ENCODE data around the gene RCAN1. TPM values are rescaled to one million over a fixed set of nuclear protein-coding genes. Genes with fewer than 3 reads are reported as not detected.
"Not testable (repeated sequence)": the region's sequence is repeated elsewhere in the genome, so short reads cannot be mapped to it uniquely, and the experiment has no call there.

RCAN1 gene
- total RNA-seq, 1 donor from 2014 or later: 61.5 TPM

- Mint-ChIP-seq H3K27ac (ENCODE audit: unreplicated experiment) (peak overlapping the region; percentile 28), H3K9me3 (ENCODE audit: unreplicated experiment) (peaks cover 10% of the 10 kb centered on the region), H3K36me3 (ENCODE audit: unreplicated experiment) (no peaks in the 10 kb centered on the region), H3K27me3 (ENCODE audit: unreplicated experiment) (no peaks in the 10 kb centered on the region), H3K4me3 (ENCODE audit: unreplicated experiment) (no peak overlapping the region), H3K4me1 (ENCODE audit: unreplicated experiment) (peaks cover 24% of the 10 kb centered on the region)
- no peak for DNase-seq (ENCODE audit: extremely low spot score, unreplicated experiment)
- TF ChIP-seq CTCF (IDR thresholded peaks at IDR 0.05): no peak
Observed at GRCh38 chr21:34559089-34559631, 55.8 kb downstream of the RCAN1 start.

GRCh38 chr21:34558166-34558565 is 56.7 kb downstream of the RCAN1 start:
- Mint-ChIP-seq H3K36me3 (ENCODE audit: unreplicated experiment) (no peaks in the 10 kb centered on the region), H3K9me3 (ENCODE audit: unreplicated experiment) (peaks cover 10% of the 10 kb centered on the region)

GRCh38 chr21:34557261-34557660 is 57.7 kb downstream of the RCAN1 start:
- no peak for TF ChIP-seq CTCF (IDR thresholded peaks at IDR 0.05)
- DNase-seq (ENCODE audit: extremely low spot score, unreplicated experiment): no peak
- H3K27me3 Mint-ChIP-seq (ENCODE audit: unreplicated experiment): no peaks in the 10 kb centered on the region
- peaks cover 42% of the 10 kb centered on the region for H3K4me1 Mint-ChIP-seq (ENCODE audit: unreplicated experiment)
- no peak overlapping the region for H3K4me3 Mint-ChIP-seq (ENCODE audit: unreplicated experiment)
- no peaks in the 10 kb centered on the region for H3K36me3 Mint-ChIP-seq (ENCODE audit: unreplicated experiment)
- H3K27ac Mint-ChIP-seq (ENCODE audit: unreplicated experiment): no peak overlapping the region
- peaks cover 10% of the 10 kb centered on the region for H3K9me3 Mint-ChIP-seq (ENCODE audit: unreplicated experiment)

More at GRCh38 chr21:34558166-34558565, 56.7 kb downstream of the RCAN1 start:
- H3K27ac Mint-ChIP-seq (ENCODE audit: unreplicated experiment): no peak overlapping the region
- TF ChIP-seq CTCF (IDR thresholded peaks at IDR 0.05): no peak
- DNase-seq (ENCODE audit: extremely low spot score, unreplicated experiment): no peak
- no peak overlapping the region for H3K4me3 Mint-ChIP-seq (ENCODE audit: unreplicated experiment)
- H3K4me1 Mint-ChIP-seq (ENCODE audit: unreplicated experiment): peaks cover 33% of the 10 kb centered on the region
- no peaks in the 10 kb centered on the region for H3K27me3 Mint-ChIP-seq (ENCODE audit: unreplicated experiment)

GRCh38 chr21:34554670-34555069 is 60.2 kb downstream of the RCAN1 start:
- not testable (repeated sequence) for H3K27me3 Mint-ChIP-seq (ENCODE audit: unreplicated experiment); H3K4me3 Mint-ChIP-seq (ENCODE audit: unreplicated experiment); H3K36me3 Mint-ChIP-seq (ENCODE audit: unreplicated experiment); DNase-seq (ENCODE audit: extremely low spot score, unreplicated experiment); H3K9me3 Mint-ChIP-seq (ENCODE audit: unreplicated experiment)
- Mint-ChIP-seq H3K27ac (ENCODE audit: unreplicated experiment) (peak overlapping the region; percentile 41), H3K4me1 (ENCODE audit: unreplicated experiment) (peaks cover 34% of the 10 kb centered on the region)

- TF ChIP-seq CTCF (IDR thresholded peaks at IDR 0.05): no peak
- H3K4me3 Mint-ChIP-seq (ENCODE audit: unreplicated experiment): no peak overlapping the region
- DNase-seq (ENCODE audit: extremely low spot score, unreplicated experiment): no peak
- no peaks in the 10 kb centered on the region for H3K27me3 Mint-ChIP-seq (ENCODE audit: unreplicated experiment)
- peak overlapping the region; percentile 41 for H3K27ac Mint-ChIP-seq (ENCODE audit: unreplicated experiment)
- peaks cover 10% of the 10 kb centered on the region for H3K9me3 Mint-ChIP-seq (ENCODE audit: unreplicated experiment)
- H3K36me3 Mint-ChIP-seq (ENCODE audit: unreplicated experiment): no peaks in the 10 kb centered on the region
- peaks cover 34% of the 10 kb centered on the region for H3K4me1 Mint-ChIP-seq (ENCODE audit: unreplicated experiment)
Observed at GRCh38 chr21:34554227-34554626, 60.7 kb downstream of the RCAN1 start.

Data from osteocyte (in vitro differentiated cells).